H9 (cell line): ENCODE data around the gene PLPP1. TPM values are rescaled to one million over a fixed set of nuclear protein-coding genes. Genes with fewer than 3 reads are reported as not detected.
A peak's percentile ranks its signal among the peaks of the same experiment; 100 is the strongest.

Experiments
- DNase-seq: peaks from one replicate; pipeline ENCODE4 v3.0.0-alpha.2; 2017
- H2AFZ ChIP-seq: one replicate; pipeline ENCODE4 v1.6.1; 2013; ENCODE audit warnings: mild to moderate bottlenecking, low read length, control low read depth, moderate library complexity
- H2AK5ac ChIP-seq: 2 replicates; pipeline ENCODE4 v1.6.1; 2013; ENCODE audit warnings: low read length, control low read depth, mixed read lengths; ENCODE audit not compliant: insufficient read length
- H2BK120ac ChIP-seq: one replicate; pipeline ENCODE4 v1.6.1; 2013; ENCODE audit warnings: low read depth, mild to moderate bottlenecking, low read length, control low read depth, inconsistent platforms; ENCODE audit not compliant: poor library complexity, severe bottlenecking
- H2BK12ac ChIP-seq: 2 replicates; pipeline ENCODE4 v1.6.1; 2013; ENCODE audit warnings: low read length, control low read depth, mixed read lengths, low read depth; ENCODE audit not compliant: insufficient read length
- H2BK15ac ChIP-seq: 2 replicates; pipeline ENCODE4 v1.6.1; 2013; ENCODE audit warnings: low read depth, low read length, control low read depth
- H2BK20ac ChIP-seq: one replicate; pipeline ENCODE4 v1.6.1; 2013; ENCODE audit warnings: low read depth, mild to moderate bottlenecking, low read length, control low read depth, inconsistent platforms; ENCODE audit not compliant: poor library complexity, severe bottlenecking
- H2BK5ac ChIP-seq: 2 replicates; pipeline ENCODE4 v1.6.1; 2013; ENCODE audit warnings: low read length, control low read depth, mixed read lengths; ENCODE audit not compliant: insufficient read length
- H3K14ac ChIP-seq: 2 replicates; pipeline ENCODE4 v1.6.1; 2013; ENCODE audit warnings: low read length, control low read depth; ENCODE audit not compliant: insufficient read depth
- H3K18ac ChIP-seq: 2 replicates; pipeline ENCODE4 v1.6.1; 2013; ENCODE audit warnings: low read depth, mild to moderate bottlenecking, mixed read lengths, low read length, control low read depth; ENCODE audit not compliant: insufficient read length
- H3K23ac ChIP-seq: 2 replicates; pipeline ENCODE4 v1.6.1; 2013; ENCODE audit warnings: low read length, control low read depth, mixed read lengths, low read depth; ENCODE audit not compliant: insufficient read length
- H3K23me2 ChIP-seq: 2 replicates; pipeline ENCODE4 v1.6.1; 2013; ENCODE audit warnings: low read depth, mild to moderate bottlenecking, mixed read lengths, low read length, control low read depth; ENCODE audit not compliant: insufficient read length, poor library complexity, severe bottlenecking
- H3K27ac ChIP-seq: 2 replicates; pipeline ENCODE4 v1.5.1; 2013; ENCODE audit warnings: low read length, control low read depth, mixed read lengths, low read depth; ENCODE audit not compliant: insufficient read length
- H3K27me3 ChIP-seq: 2 replicates; pipeline ENCODE4 v1.6.1; 2013; ENCODE audit warnings: low read length, control low read depth, inconsistent platforms; ENCODE audit not compliant: insufficient read depth
- H3K4ac ChIP-seq: 2 replicates; pipeline ENCODE4 v1.6.1; 2013; ENCODE audit warnings: low read depth, mild to moderate bottlenecking, control low read depth, inconsistent platforms, low read length, moderate library complexity
- H3K4me1 ChIP-seq: 2 replicates; pipeline ENCODE4 v1.6.1; 2013; ENCODE audit warnings: low read length, control low read depth, inconsistent platforms; ENCODE audit not compliant: insufficient read depth
- H3K4me2 ChIP-seq: 2 replicates; pipeline ENCODE4 v1.6.1; 2013; ENCODE audit warnings: low read length, control low read depth, mixed read lengths; ENCODE audit not compliant: insufficient read length, insufficient read depth
- H3K56ac ChIP-seq: 2 replicates; pipeline ENCODE4 v1.6.1; 2013; ENCODE audit warnings: low read depth, mild to moderate bottlenecking, mixed read lengths, low read length, control low read depth; ENCODE audit not compliant: insufficient read length
- H3K79me1 ChIP-seq: 2 replicates; pipeline ENCODE4 v1.6.1; 2013; ENCODE audit warnings: low read depth, mild to moderate bottlenecking, moderate library complexity, low read length, control low read depth, inconsistent platforms; ENCODE audit not compliant: insufficient read depth, poor library complexity, severe bottlenecking
- H3K79me2 ChIP-seq: 2 replicates; pipeline ENCODE4 v1.6.1; 2013; ENCODE audit warnings: low read length, control low read depth, inconsistent platforms; ENCODE audit not compliant: insufficient read depth
- H3K9ac ChIP-seq: 2 replicates; pipeline ENCODE4 v1.6.1; 2013; ENCODE audit warnings: low read length, control low read depth, mixed read lengths; ENCODE audit not compliant: insufficient read length; ENCODE audit errors: extremely low read depth
- H3K9me3 ChIP-seq: one replicate; pipeline ENCODE4 v1.6.1; 2013; ENCODE audit warnings: low read depth, low read length, inconsistent platforms; ENCODE audit not compliant: control insufficient read depth
- H3T11ph ChIP-seq: one replicate; pipeline ENCODE4 v1.6.1; 2013; ENCODE audit warnings: mild to moderate bottlenecking, low read length, control low read depth, inconsistent platforms
- H4K20me1 ChIP-seq: one replicate; pipeline ENCODE4 v1.6.1; 2013; ENCODE audit not compliant: control insufficient read depth, insufficient read length, insufficient read depth
- H4K5ac ChIP-seq: 2 replicates; pipeline ENCODE4 v1.6.1; 2013; ENCODE audit warnings: low read depth, mild to moderate bottlenecking, mixed read lengths, low read length, control low read depth; ENCODE audit not compliant: insufficient read length
- H4K8ac ChIP-seq: replicated peaks from 2 replicates; pipeline ENCODE4 v1.6.1; 2013; ENCODE audit warnings: low read length, control low read depth, mixed read lengths, low read depth; ENCODE audit not compliant: insufficient read length
- H4K91ac ChIP-seq: 2 replicates; pipeline ENCODE4 v1.6.1; 2013; ENCODE audit warnings: low read depth, mild to moderate bottlenecking, moderate library complexity, mixed read lengths, low read length, control low read depth; ENCODE audit not compliant: insufficient read length
- H3K27ac Mint-ChIP-seq, 3 experiments: 2 replicates in 2 of 3; 3 replicates in 1 of 3; pipeline ENCODE4 v1.8.0; 2020 to 2021; ENCODE audit warnings: mixed read lengths in 3 of 3, mild to moderate bottlenecking in 1 of 3, moderate library complexity in 1 of 3
- H3K27me3 Mint-ChIP-seq: 2 replicates; pipeline ENCODE4 v1.8.0; 2021; ENCODE audit warnings: low read depth, mild to moderate bottlenecking, moderate library complexity, mixed read lengths
- H3K36me3 Mint-ChIP-seq, 3 experiments: 2 replicates in 2 of 3; 3 replicates in 1 of 3; pipeline ENCODE4 v1.8.0; 2020 to 2021; ENCODE audit warnings: low read depth in 3 of 3, mixed read lengths in 3 of 3; ENCODE audit not compliant: insufficient read depth in 1 of 3
- H3K4me1 Mint-ChIP-seq, 2 experiments: 2 replicates each; pipeline ENCODE4 v1.8.0; 2020; ENCODE audit warnings: mixed read lengths in 2 of 2
- H3K4me3 Mint-ChIP-seq, 2 experiments: 2 replicates in 1 of 2; 3 replicates in 1 of 2; pipeline ENCODE4 v1.8.0; 2020 to 2021; ENCODE audit warnings: mild to moderate bottlenecking in 2 of 2, mixed read lengths in 2 of 2, moderate library complexity in 1 of 2
- H3K9me3 Mint-ChIP-seq, 2 experiments: 2 replicates in 1 of 2; 3 replicates in 1 of 2; pipeline ENCODE4 v1.8.0; 2020; ENCODE audit warnings: mild to moderate bottlenecking in 2 of 2, mixed read lengths in 2 of 2, moderate library complexity in 1 of 2
- CTCF ChIP-seq: fragments of 200-600 bp; sonication (generic); conservative IDR thresholded peaks from 3 replicates; pipeline ENCODE4 v1.8.0; 2021; ENCODE audit warnings: antibody characterized with exemption, mild to moderate bottlenecking
- WGBS: extraction: QIAGEN DNeasy Blood & Tissue Kit; methylation state at CpG from one replicate; pipeline ENCODE4 v1.1.7; 2013; ENCODE audit warnings: missing lambda C conversion rate, low lambda C conversion rate, mixed read lengths; ENCODE audit not compliant: insufficient read length; ENCODE audit errors: extremely low coverage; 5-methylcytosine and 5-hydroxymethylcytosine counted together
- total RNA-seq: library from RNA; stranded (reverse); gene quantifications from 2 replicates; pipeline ENCODE4 v1.2.1, GENCODE V29; 2021

Gene PLPP1
- total RNA-seq, 1 experiment from 2014 or later, result 85.9 TPM

- Histone ChIP-seq H2BK12ac (no peak overlapping the region), H2BK120ac (no peak overlapping the region), H2AK5ac (no peak overlapping the region), H3K27me3 (no peaks in the 10 kb centered on the region), H3K14ac (no peak overlapping the region), H3K79me2 (no peaks in the 10 kb centered on the region), H3K56ac (no peak overlapping the region), H4K8ac (no peak overlapping the region), H2BK15ac (no peak overlapping the region), H3K9me3 (no peaks in the 10 kb centered on the region), H4K20me1 (no peaks in the 10 kb centered on the region), H3K18ac (no peak overlapping the region), H2BK5ac (no peak overlapping the region), H3K4me2 (no peak overlapping the region), H3K23me2 (no peaks in the 10 kb centered on the region), H3K9ac (no peak overlapping the region), H2BK20ac (no peak overlapping the region), H3K27ac (no peak overlapping the region), H4K5ac (no peak overlapping the region), H3K23ac (no peak overlapping the region), H3K4me1 (peaks cover 8% of the 10 kb centered on the region; the same call in 1 of the 2 replicates), H3T11ph (no peak overlapping the region), H4K91ac (no peak overlapping the region), H2AFZ (no peak overlapping the region), H3K79me1 (no peaks in the 10 kb centered on the region), H3K4ac (no peak overlapping the region)
- peak overlapping the region; percentile 41 to 98 (median 96); a peak in 6 of 7 replicates for H3K27ac Mint-ChIP-seq
- no peaks in the 10 kb centered on the region; the same call in 1 of the 2 replicates for H3K27me3 Mint-ChIP-seq
- no peak for TF ChIP-seq CTCF
- H3K9me3 Mint-ChIP-seq, result no peaks in the 10 kb centered on the region; a peak in 1 of 5 replicates
- no peaks in the 10 kb centered on the region for H3K36me3 Mint-ChIP-seq
- no CpG with 5 or more reads among the region's 15 CpGs for WGBS
- no peak for DNase-seq
- H3K4me1 Mint-ChIP-seq, result peaks cover 36 to 39% of the 10 kb centered on the region in 2 experiments
- H3K4me3 Mint-ChIP-seq, result no peak overlapping the region
Observed at GRCh38 chr5:55568654-55569512, 34.1 kb upstream of the PLPP1 start.
